Measurements from ENCODE around the gene ZDHHC14.
A peak's percentile ranks its signal among the peaks of the same experiment; 100 is the strongest.

ZDHHC14 gene

DNA sequence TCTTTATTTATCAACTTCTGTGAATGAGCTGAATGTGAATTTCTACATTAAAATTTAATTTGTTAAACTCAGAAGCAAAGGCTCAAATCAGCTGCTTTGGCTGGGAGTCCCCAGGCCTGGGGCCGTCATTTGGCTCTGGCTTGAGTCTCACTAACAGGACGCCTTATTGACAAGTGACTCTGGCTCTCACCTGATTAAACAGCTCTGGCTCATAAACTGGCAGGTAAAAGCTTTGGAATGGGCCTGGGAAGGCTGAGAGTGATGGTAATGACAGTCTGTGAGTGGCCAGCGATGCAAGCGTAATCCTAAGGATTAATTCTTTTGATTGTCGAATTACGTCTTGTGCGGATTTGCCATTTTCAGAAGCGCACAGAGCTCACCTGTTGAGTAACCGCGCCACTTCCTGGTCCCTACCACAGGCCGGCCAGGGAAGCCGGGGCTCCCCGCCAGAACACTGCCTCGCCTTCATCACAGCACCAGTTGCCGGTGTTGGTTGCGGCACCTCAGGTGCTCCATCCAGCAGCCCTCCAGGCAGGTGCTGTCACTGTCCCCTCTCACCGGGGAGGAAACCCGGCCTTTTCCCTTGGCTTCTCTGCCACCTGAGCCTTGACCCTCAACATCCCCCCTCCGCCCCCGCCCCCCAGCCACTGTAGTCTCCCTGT lies 110.7 kb downstream of the ZDHHC14 start:
- no peaks in the 10 kb centered on the region; a peak in 1 of 22 replicates for H4K20me1 ChIP-seq
- no peak overlapping the region for H3K4me3 ChIP-seq
- 0 out of 22 replicates have a peak, but pooled peaks cover 0 to 4% (median 0%) of the 10 kb centered on the region in 11 experiments for H3K27me3 ChIP-seq
- no peak overlapping the region for H3K27ac ChIP-seq
- no peak overlapping the region for H3K4me2 ChIP-seq
- no peak for TF ChIP-seq Cebpa-rat (IDR thresholded peaks at IDR 0.05)
- peaks cover 5 to 16% (median 11%) of the 10 kb centered on the region in 11 experiments; a peak in 20 of 22 replicates for H3K9me3 ChIP-seq (replicated peaks in 1 of 11)
- H3K4me1 ChIP-seq, result peaks cover 5 to 29% (median 19%) of the 10 kb centered on the region in 10 experiments
- H3K36me3 ChIP-seq, result peaks cover 0 to 7% (median 0%) of the 10 kb centered on the region in 11 experiments; a peak in 1 of 22 replicates
- no peak overlapping the region for H3K9ac ChIP-seq

DNA sequence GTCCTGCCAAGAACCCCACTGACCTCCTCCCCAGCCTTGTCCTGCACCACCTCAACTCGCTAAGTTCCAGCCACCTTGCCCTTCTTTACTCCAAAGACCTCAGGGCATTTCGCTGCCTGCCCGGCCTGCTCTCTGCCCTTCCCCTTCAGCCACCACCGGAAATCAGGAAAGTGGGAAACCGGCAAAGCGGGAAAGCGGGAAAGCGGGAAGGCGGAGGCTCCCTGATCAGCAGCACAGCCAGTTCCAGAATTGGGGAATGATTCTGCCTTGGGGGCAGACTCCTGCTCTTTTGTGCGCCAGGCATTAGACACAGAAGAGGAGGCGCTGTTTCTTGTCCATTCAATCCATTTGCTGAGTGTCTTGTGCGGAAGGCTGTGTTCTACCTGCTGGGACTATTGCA lies 111.3 kb downstream of the ZDHHC14 start:
- Histone ChIP-seq H3K9me3 (replicated peaks in 1 of 11) (peaks cover 8 to 21% (median 15%) of the 10 kb centered on the region in 11 experiments; a peak in 20 of 22 replicates), H3K27ac (no peak overlapping the region), H3K9ac (no peak overlapping the region), H3K27me3 (0 out of 22 replicates have a peak, but pooled peaks cover 0 to 4% (median 0%) of the 10 kb centered on the region in 11 experiments), H3K4me3 (no peak overlapping the region), H3K4me1 (peaks cover 0 to 27% (median 15%) of the 10 kb centered on the region in 10 experiments; a peak in 16 of 20 replicates), H4K20me1 (no peaks in the 10 kb centered on the region; a peak in 1 of 22 replicates), H3K4me2 (no peak overlapping the region), H3K36me3 (peaks cover 0 to 9% (median 0%) of the 10 kb centered on the region in 11 experiments; a peak in 1 of 22 replicates)
- no peak for TF ChIP-seq Cebpa-rat (IDR thresholded peaks at IDR 0.05)

- Histone ChIP-seq H3K27ac (no peak overlapping the region), H3K36me3 (peaks cover 0 to 9% (median 0%) of the 10 kb centered on the region in 11 experiments; a peak in 1 of 22 replicates), H4K20me1 (no peaks in the 10 kb centered on the region; a peak in 1 of 22 replicates), H3K4me3 (no peak overlapping the region), H3K9me3 (replicated peaks in 1 of 11) (peaks cover 8 to 22% (median 16%) of the 10 kb centered on the region in 11 experiments; a peak in 20 of 22 replicates), H3K27me3 (0 out of 22 replicates have a peak, but pooled peaks cover 0 to 4% (median 0%) of the 10 kb centered on the region in 11 experiments), H3K9ac (no peak overlapping the region), H3K4me2 (no peak overlapping the region), H3K4me1 (peaks cover 0 to 22% (median 11%) of the 10 kb centered on the region in 10 experiments; a peak in 15 of 20 replicates)
- TF ChIP-seq Cebpa-rat (IDR thresholded peaks at IDR 0.05), result no peak
Measured at GRCh38 chr6:157492741-157493140, 111.8 kb downstream of the ZDHHC14 start.

DNA sequence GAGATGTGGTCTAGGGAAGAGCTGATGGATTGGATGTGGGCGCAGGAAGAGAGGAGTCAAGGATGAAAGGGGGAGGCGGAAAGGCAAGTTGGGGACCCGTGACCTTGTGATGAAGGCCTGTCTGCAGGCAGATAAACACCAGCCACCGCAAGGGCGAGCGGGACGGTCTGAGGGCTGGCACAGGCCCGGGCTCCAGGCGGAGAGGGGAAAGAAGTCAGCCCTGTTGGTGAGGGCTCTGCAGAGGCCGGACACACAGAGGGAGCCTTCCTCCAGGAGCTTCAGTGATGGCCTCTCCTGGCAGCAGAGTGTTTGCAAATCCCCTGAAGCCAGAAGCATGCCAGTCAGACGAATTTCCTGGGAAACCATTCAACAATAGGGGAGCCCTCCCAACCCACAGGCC lies 112.2 kb downstream of the ZDHHC14 start:
- no peaks in the 10 kb centered on the region; a peak in 1 of 22 replicates for H4K20me1 ChIP-seq
- no peak overlapping the region for H3K4me2 ChIP-seq
- H3K27me3 ChIP-seq, result 0 out of 22 replicates have a peak, but pooled peaks cover 0 to 4% (median 0%) of the 10 kb centered on the region in 11 experiments
- H3K4me1 ChIP-seq, result peaks cover 0 to 20% (median 10%) of the 10 kb centered on the region in 10 experiments; a peak in 15 of 20 replicates
- H3K36me3 ChIP-seq, result peaks cover 0 to 9% (median 0%) of the 10 kb centered on the region in 11 experiments; a peak in 1 of 22 replicates
- no peak for TF ChIP-seq Cebpa-rat (IDR thresholded peaks at IDR 0.05)
- H3K9ac ChIP-seq, result no peak overlapping the region
- no peak overlapping the region for H3K27ac ChIP-seq
- H3K9me3 ChIP-seq (replicated peaks in 1 of 11), result peaks cover 8 to 22% (median 16%) of the 10 kb centered on the region in 11 experiments; a peak in 20 of 22 replicates
- H3K4me3 ChIP-seq, result no peak overlapping the region

DNA sequence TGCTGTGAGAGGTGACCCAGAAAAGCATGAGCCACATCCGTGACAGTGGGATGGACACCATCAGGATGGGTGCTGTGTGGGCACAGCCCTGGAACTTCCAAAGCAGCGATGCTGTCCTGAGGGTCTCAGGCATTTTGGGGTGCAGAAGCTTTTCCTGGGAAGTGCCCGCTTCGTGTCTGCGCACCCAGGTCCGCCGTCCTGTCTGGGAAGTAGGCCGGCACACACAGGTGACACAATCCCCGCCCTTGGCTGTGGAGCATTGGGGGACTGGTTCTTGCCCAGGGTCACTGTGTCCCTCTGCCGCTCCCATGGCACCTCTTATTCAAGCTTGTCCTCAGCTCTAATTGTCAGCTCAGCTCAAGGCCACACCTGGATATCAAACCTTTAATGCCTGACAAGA lies 112.6 kb downstream of the ZDHHC14 start:
- H3K4me2 ChIP-seq, result no peak overlapping the region
- H3K36me3 ChIP-seq, result peaks cover 0 to 9% (median 0%) of the 10 kb centered on the region in 11 experiments; a peak in 1 of 22 replicates
- H3K27me3 ChIP-seq, result 0 out of 22 replicates have a peak, but pooled peaks cover 0 to 4% (median 0%) of the 10 kb centered on the region in 11 experiments
- no peaks in the 10 kb centered on the region; a peak in 1 of 22 replicates for H4K20me1 ChIP-seq
- H3K27ac ChIP-seq, result no peak overlapping the region
- H3K9me3 ChIP-seq (replicated peaks in 1 of 11), result peaks cover 8 to 22% (median 16%) of the 10 kb centered on the region in 11 experiments; a peak in 20 of 22 replicates
- no peak for TF ChIP-seq Cebpa-rat (IDR thresholded peaks at IDR 0.05)
- H3K4me1 ChIP-seq, result peaks cover 0 to 20% (median 10%) of the 10 kb centered on the region in 10 experiments; a peak in 15 of 20 replicates
- no peak overlapping the region for H3K9ac ChIP-seq
- H3K4me3 ChIP-seq, result no peak overlapping the region

- Histone ChIP-seq H3K27me3 (0 out of 22 replicates have a peak, but pooled peaks cover 0 to 4% (median 0%) of the 10 kb centered on the region in 11 experiments), H3K9me3 (replicated peaks in 1 of 11) (peaks cover 8 to 24% (median 20%) of the 10 kb centered on the region in 11 experiments; a peak in 20 of 22 replicates), H3K9ac (no peak overlapping the region), H3K4me3 (no peak overlapping the region), H3K36me3 (peaks cover 0 to 9% (median 0%) of the 10 kb centered on the region in 11 experiments; a peak in 1 of 22 replicates), H4K20me1 (no peaks in the 10 kb centered on the region; a peak in 1 of 22 replicates), H3K27ac (no peak overlapping the region), H3K4me2 (no peak overlapping the region), H3K4me1 (peaks cover 0 to 17% (median 9%) of the 10 kb centered on the region in 10 experiments; a peak in 15 of 20 replicates)
- no peak for TF ChIP-seq Cebpa-rat (IDR thresholded peaks at IDR 0.05)
Measured at GRCh38 chr6:157494132-157494710, 113.2 kb downstream of the ZDHHC14 start.

GRCh38 chr6:157496534-157497095 lies 115.6 kb downstream of the ZDHHC14 start:
- Histone ChIP-seq H3K27me3 (no peaks in the 10 kb centered on the region), H3K9ac (no peak overlapping the region), H3K36me3 (peaks cover 0 to 9% (median 0%) of the 10 kb centered on the region in 11 experiments; a peak in 1 of 22 replicates), H3K4me3 (no peak overlapping the region), H3K27ac (no peak overlapping the region), H3K9me3 (replicated peaks in 1 of 11) (peaks cover 9 to 38% (median 20%) of the 10 kb centered on the region in 11 experiments; a peak in 20 of 22 replicates), H3K4me2 (peak overlapping the region in 2 of 11 experiments; percentile 13 to 32; a peak in 4 of 22 replicates), H3K4me1 (peaks cover 0 to 8% (median 1%) of the 10 kb centered on the region in 10 experiments; a peak in 1 of 20 replicates), H4K20me1 (no peaks in the 10 kb centered on the region)
- no peak for TF ChIP-seq Cebpa-rat (IDR thresholded peaks at IDR 0.05)

GRCh38 chr6:157497579-157497978 lies 116.6 kb downstream of the ZDHHC14 start:
- H3K4me3 ChIP-seq, result no peak overlapping the region
- H3K36me3 ChIP-seq, result peaks cover 0 to 9% (median 0%) of the 10 kb centered on the region in 11 experiments; a peak in 1 of 22 replicates
- H3K9me3 ChIP-seq (replicated peaks in 1 of 11), result peaks cover 9 to 38% (median 20%) of the 10 kb centered on the region in 11 experiments; a peak in 20 of 22 replicates
- no peak overlapping the region for H3K9ac ChIP-seq
- no peak overlapping the region for H3K27ac ChIP-seq
- H3K4me1 ChIP-seq, result peaks cover 0 to 8% (median 1%) of the 10 kb centered on the region in 10 experiments; a peak in 1 of 20 replicates
- no peak for TF ChIP-seq Cebpa-rat (IDR thresholded peaks at IDR 0.05)
- no peak overlapping the region for H3K4me2 ChIP-seq
- no peaks in the 10 kb centered on the region for H4K20me1 ChIP-seq
- no peaks in the 10 kb centered on the region for H3K27me3 ChIP-seq

Measured in BLaER1 treated with 17β-estradiol and CSF1 and Interleukin-3, amounts not matched to agents 10 nM and 100 nM (cell line).